T follicular helper cell (primary cell): Measurements from ENCODE around the gene DSCAML1.
"Not testable (repeated sequence)": the region's sequence is repeated elsewhere in the genome, so short reads cannot be mapped to it uniquely, and the experiment has no call there.

ENCODE experiments used
- DNase-seq: peaks from one replicate; pipeline ENCODE4 v3.0.0-alpha.2; 2020; ENCODE audit warnings: low read depth

DSCAML1 gene

GRCh38 chr11:117465236-117465997 lies 331.6 kb downstream of the DSCAML1 start:
- DNase-seq = no peak

DNA sequence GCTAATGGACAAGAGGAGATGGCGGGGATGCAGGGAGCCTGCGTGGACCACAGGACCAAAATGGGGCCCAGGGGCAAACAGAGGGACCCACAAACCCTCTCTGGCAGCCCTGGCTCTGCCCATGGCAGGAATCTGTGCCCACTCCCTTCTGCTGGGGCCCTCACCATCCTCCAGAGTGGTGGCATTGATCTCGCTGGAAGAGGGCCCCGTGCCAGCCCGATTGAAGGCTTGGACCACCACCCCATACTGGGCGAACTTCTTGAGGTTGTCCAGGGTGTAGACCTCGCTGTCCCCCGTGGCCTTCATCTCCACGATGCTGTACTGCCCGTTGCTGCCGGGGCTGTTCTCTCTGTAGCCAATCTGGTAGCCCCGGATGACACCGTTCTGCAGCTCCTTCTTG lies 332.2 kb downstream of the DSCAML1 start:
- DNase-seq = no peak

DNA sequence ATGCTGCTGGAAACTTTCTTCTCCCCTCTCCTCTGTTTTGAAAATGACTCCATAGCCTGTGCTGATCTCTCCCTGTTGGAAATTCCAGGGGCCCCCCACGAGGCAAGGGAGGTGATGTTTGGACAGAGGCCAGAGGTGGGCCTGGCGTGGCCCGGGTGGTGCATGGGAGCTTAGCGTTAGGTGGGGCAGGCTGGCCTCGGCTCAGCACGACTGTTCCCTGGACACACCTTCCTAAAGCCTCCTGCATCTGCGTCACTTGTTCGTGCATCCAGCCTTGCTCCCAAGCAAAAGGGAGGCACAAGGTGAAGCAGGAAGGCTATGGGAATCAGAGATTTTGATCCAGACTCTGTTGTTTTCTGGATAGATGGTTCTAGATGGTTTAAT lies 334.2 kb downstream of the DSCAML1 start:
- DNase-seq = no peak

DNA sequence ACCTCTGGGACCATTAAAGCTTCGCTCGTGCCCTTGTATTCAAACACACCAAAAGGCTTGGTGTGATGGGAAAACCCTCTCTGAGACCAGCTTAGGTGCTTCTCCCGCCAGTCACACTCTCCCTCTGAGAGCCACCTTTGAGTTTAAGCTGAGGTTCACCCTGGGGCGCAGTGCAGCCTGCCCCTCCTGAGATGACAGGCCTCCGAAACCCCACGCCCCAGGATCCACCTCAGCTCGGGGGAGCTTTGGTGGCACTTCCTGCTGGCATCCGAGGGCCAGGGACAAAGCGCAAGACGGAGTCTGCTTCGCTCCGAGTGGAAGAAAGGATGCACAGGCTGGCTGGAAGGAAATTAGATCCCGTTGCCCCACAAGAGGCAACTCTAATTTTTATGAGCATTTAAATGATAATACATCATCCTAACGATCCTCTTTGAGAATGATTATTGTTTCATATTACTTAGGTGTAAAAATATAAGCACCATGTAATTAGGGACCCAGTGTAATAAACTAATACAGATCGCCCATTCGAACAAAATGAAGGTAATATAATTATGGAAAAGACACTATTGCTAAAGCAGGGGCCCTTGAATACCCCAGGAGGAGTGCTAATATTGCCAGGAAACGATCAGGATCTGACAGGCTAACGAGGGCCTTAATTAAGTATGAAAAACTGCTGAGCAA lies 334.7 kb downstream of the DSCAML1 start:
- DNase-seq = no peak

GRCh38 chr11:117461396-117462182 lies 335.4 kb downstream of the DSCAML1 start:
- DNase-seq = no peak

- no peak for DNase-seq
Observed at GRCh38 chr11:117459979-117460300, 337.1 kb downstream of the DSCAML1 start.

DNA sequence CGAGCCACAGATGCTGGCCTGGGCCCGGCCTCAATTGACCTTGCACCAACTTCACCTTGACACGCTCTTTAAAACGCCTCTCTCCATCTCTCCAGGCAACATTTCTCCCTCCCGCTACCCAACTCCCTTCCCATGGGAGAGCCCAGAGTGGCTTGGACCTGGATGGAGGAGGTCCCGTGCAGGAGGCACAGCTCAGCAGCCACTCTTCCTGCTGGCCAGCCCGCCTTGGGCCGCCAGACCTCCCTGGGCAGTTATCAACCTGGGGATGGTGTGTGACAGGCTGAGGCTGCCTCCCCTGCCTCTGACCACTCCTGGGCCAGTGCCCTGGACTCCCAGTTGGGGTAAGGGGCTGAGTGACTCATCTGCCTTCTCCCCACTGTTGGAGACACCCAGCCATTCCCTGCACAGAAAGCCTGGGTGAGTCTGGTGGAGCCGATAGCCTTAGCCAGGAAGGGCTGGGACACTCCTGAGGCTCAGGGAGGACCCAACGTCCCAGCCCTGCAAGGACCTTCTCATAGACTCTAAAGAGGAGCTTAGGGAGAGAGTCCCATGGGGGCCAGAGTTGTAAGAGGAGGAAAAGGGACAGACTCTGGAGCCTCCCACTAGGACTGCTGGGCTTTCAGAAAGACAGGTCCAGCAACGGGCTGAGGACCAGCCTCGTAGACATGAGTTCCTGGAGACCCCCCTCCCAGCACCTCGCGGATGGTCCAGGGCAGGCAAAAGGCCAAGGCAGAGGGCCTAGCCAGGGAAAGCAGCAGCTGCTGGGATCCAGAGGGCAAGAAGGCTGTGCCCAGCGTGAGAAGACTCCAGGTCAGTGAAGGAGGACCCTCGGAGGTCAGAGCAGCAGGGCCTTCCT lies 337.7 kb downstream of the DSCAML1 start:
- no peak for DNase-seq

GRCh38 chr11:117458275-117459122 lies 338.5 kb downstream of the DSCAML1 start:
- no peak for DNase-seq

DNA sequence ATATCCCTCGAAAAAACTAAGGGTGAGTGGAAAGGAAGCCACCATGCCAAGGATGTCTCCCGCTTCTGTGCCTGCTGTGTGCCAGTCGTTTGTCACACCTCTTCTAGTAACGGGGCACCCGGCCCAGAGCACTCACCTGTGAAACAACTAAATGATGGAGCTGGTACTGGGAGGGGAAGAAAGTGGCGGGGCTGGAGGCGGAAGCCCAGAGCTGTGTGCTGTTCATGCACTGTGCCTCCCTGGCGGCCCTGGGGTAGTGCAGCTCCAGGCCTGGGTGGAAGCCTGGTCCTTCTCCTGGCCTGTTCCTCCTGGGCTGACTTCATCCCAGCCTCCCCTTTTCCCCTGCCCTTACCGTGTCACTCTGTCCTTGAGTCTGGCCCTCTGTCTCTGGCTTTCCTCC lies 339.2 kb downstream of the DSCAML1 start:
- no peak for DNase-seq

GRCh38 chr11:117457031-117457785 lies 339.8 kb downstream of the DSCAML1 start:
- DNase-seq = no peak

DNA sequence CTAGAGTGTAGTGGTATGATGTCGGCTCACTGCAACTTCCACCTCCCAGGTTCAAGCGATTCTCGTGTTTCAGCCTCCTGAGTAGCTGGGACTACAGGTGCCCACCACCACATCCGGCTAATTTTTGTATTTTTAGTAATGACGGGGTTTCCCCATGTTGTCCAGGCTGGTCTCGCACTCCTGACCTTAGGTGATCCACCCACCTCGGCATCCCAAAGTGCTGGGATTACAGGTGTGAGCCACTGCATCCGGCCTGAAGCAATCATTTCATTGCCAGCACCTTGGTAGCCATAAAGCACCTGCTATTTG lies 340.3 kb downstream of the DSCAML1 start:
- not testable (repeated sequence) for DNase-seq

DNA sequence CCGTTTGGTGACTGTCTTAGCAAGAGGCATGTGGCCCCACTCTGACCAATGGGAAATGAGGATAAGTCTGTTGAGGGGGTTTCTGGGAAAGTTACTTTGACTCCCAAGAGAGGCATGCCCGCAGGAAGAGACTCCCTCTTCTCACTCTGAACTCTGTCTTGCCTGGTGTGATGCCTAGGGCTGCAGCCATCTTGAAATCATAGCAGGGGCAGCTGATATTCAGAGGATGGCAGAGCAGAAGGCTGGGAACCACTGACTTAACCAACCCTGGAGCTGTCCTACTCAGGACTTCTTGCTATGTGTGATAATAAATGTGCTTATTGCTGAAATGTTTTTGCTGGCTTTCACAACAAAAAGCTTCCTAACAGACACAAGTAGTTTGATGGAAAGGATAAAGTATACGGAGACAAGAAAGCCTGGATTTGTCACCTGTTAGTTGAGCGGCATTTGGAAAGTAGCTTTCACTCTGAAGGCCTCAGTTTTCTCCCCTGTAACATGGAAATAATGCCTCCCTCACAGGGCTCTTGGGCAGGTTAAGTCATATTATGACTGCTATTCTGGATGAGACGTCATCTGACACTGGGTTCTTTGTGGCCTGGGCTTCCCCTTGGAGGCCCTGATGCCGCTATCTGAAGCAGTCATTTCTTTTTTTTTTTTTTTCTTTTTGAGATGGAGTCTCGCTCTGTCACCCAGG lies 340.8 kb downstream of the DSCAML1 start:
- DNase-seq = no peak

DNA sequence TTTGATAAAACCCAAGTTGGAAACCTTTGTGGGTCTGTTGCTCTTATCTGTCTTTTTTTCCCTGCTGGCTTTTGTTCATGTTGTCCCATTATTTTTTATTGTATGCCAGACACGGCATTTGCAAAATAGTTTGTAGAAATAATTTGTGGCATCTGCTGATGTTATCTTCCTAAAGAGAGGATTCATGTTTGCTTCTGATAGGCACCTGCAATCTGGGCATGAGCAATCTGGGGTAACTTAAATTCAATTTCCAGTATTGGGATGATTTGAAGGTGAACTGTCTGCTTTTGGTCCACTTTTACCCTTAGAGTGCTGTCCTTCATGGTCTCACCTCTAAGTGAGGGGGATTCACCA lies 342.5 kb downstream of the DSCAML1 start:
- no peak for DNase-seq

GRCh38 chr11:117453886-117454563 lies 343.0 kb downstream of the DSCAML1 start:
- no peak for DNase-seq

- DNase-seq = no peak
Observed at GRCh38 chr11:117449111-117449693, 347.8 kb downstream of the DSCAML1 start.

GRCh38 chr11:117444711-117445658 lies 352.0 kb downstream of the DSCAML1 start:
- DNase-seq = no peak

DNA sequence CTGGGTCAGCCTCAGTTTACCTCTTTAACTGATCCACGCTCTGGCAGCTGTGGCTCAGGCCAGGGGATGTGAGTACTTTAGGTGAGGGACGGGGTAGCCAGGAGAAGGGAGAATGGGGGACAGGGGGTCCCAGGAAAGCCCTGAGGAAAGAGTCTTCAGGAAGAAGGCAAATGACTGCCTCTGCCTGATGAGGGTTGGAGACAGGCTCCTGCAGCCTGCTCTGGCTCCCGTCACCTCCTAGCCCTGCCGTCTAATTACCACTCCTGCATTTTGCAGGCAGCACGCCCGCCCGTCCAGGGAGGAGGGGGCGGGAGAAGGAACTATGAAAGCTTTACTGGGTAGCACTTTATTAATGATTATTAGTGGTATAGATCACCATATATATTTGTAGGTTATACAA lies 352.8 kb downstream of the DSCAML1 start:
- no peak for DNase-seq
